Measurements from ENCODE around the gene CNOT3. TPM values are rescaled to one million over a fixed set of nuclear protein-coding genes. Genes with fewer than 3 reads are reported as not detected.

CNOT3 gene
- total RNA-seq, 1 experiment from 2014 or later, result 76.7 TPM

GRCh38 chr19:54136086-54136863 is 1.3 kb upstream of the CNOT3 start:
- H3K9me2 ChIP-seq (ENCODE audit: insufficient read depth), result no peaks in the 10 kb centered on the region
- peak overlapping the region; percentile 25 for H3K27ac ChIP-seq (ENCODE audit: low read depth, low read length)
- ChIA-PET POLR2A (interaction anchor here (1.0 to 2.0 kb wide), 10 partner anchors 12 to 326 kb away, joined by 3 to 26 read pairs (median 7); partner anchors contain the start of genes LENG1, MBOAT7, PRPF31 and RPS9), RAD21 (ENCODE audit: low non-redundant PET in 1 of 2, low total read pairs in 2 of 2, uncharacterized antibody in 2 of 2, unreplicated experiment in 2 of 2) (no interaction called here), CTCF (interaction anchor here (0.9 to 1.4 kb wide), 9 partner anchors 32 to 343 kb away, joined by 3 to 11 read pairs (median 5); no protein-coding TSS in a partner anchor)
- TSS peak; percentile 93 for BruUV-seq (replicated peaks)
- H3K4me3 ChIP-seq (replicated peaks in 1 of 2; ENCODE audit: low read depth in 1 of 2, low read length in 2 of 2), result peak overlapping the region; percentile 74 to 77
- H3K36me3 ChIP-seq (ENCODE audit: control insufficient read depth in 1 of 2, insufficient read depth in 2 of 2, low read length in 2 of 2), result peaks cover 5 to 9% of the 10 kb centered on the region in 2 experiments; a peak in 2 of 4 replicates
- TF ChIP-seq EZH2phosphoT487 (IDR thresholded peaks at IDR 0.05; ENCODE audit: borderline replicate concordance), result no peak
- H3K79me2 ChIP-seq (ENCODE audit: insufficient read depth, low read length), result peaks cover 36% of the 10 kb centered on the region
- H2AFZ ChIP-seq (ENCODE audit: low read depth, low read length, poor library complexity, severe bottlenecking), result peak overlapping the region; percentile 18
- intact Hi-C loops (cut with micrococcal nuclease), result no loop called here
- H4K20me1 ChIP-seq (ENCODE audit: insufficient read depth), result no peaks in the 10 kb centered on the region
- H3K4me2 ChIP-seq (ENCODE audit: low read length), result peak overlapping the region; percentile 98
- H3K27me3 ChIP-seq (ENCODE audit: insufficient read depth, low read length), result no peaks in the 10 kb centered on the region
- ATAC-seq (no peak), DNase-seq (ENCODE audit: low read depth, low spot score) (no peak)
- no peaks in the 10 kb centered on the region for H3K9me3 ChIP-seq (ENCODE audit: control insufficient read depth in 1 of 2, insufficient read depth in 1 of 2, low read depth in 1 of 2, low read length in 2 of 2)
- peak overlapping the region; percentile 74 for H3K9ac ChIP-seq (ENCODE audit: low read length)
- peaks cover 15 to 31% of the 10 kb centered on the region in 2 experiments for H3K4me1 ChIP-seq (ENCODE audit: control insufficient read depth in 1 of 2, insufficient read depth in 2 of 2, low read length in 2 of 2)

DNA sequence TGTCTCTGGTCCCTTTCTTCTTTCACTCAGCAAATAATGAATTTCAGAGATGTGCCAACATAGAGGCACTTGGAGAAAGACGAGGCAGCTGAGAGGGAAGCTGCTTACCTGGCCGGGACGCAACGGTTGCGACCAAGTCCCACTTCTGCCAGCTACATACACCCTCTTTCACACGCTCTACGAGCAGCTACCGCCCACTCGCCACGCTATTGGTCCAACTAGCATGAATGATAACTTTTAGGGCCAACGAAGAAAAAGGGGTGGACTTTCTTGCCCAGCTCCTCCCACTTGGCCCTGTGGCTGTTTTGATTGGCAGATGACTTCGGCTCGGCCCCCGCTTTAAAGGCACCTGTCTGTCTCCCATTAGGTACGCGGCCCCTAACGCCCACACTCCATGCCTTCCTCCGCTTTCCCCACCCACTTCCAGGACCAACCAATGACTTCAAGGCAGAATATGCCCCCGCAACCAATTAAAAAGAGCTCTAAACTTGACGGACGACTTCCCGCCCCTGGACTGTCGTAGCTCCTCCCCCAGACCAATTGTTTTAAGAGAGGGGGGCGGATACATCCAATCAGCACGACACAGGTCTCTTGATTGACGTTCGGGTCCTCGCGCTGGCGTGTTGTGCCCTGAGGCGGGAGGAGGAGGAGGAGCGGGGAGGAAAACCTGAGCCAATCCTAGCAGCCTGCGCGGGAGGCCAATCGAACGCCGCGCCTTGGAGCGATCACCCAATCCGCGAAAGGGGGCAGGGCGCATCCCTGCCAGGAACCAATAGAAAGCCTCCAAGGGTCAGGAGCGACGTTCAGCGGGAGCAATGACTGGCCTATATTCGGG is 481 bp upstream of the CNOT3 start:
- Histone ChIP-seq H3K4me1 (ENCODE audit: control insufficient read depth in 1 of 2, insufficient read depth in 2 of 2, low read length in 2 of 2) (peaks cover 15 to 31% of the 10 kb centered on the region in 2 experiments), H3K36me3 (ENCODE audit: control insufficient read depth in 1 of 2, insufficient read depth in 2 of 2, low read length in 2 of 2) (peaks cover 11 to 14% of the 10 kb centered on the region in 2 experiments; a peak in 3 of 4 replicates), H2AFZ (ENCODE audit: low read depth, low read length, poor library complexity, severe bottlenecking) (peak overlapping the region; percentile 18), H3K4me2 (ENCODE audit: low read length) (peak overlapping the region; percentile 98), H3K4me3 (replicated peaks in 1 of 2; ENCODE audit: low read depth in 1 of 2, low read length in 2 of 2) (peak overlapping the region; percentile 76 to 82), H3K27me3 (ENCODE audit: insufficient read depth, low read length) (no peaks in the 10 kb centered on the region), H3K9me3 (ENCODE audit: control insufficient read depth in 1 of 2, insufficient read depth in 1 of 2, low read depth in 1 of 2, low read length in 2 of 2) (no peaks in the 10 kb centered on the region), H3K79me2 (ENCODE audit: insufficient read depth, low read length) (peaks cover 44% of the 10 kb centered on the region), H3K9ac (ENCODE audit: low read length) (peak overlapping the region; percentile 96), H3K27ac (ENCODE audit: low read depth, low read length) (peak overlapping the region; percentile 25), H4K20me1 (ENCODE audit: insufficient read depth) (no peaks in the 10 kb centered on the region), H3K9me2 (ENCODE audit: insufficient read depth) (no peaks in the 10 kb centered on the region)
- RAD21 ChIA-PET (ENCODE audit: low non-redundant PET in 1 of 2, low total read pairs in 2 of 2, uncharacterized antibody in 2 of 2, unreplicated experiment in 2 of 2), result interaction anchor here in 1 of 2 experiments (0.6 kb wide), 2 partner anchors 95 to 328 kb away, joined by 3 read pairs; no protein-coding TSS in a partner anchor
- intact Hi-C loops (cut with micrococcal nuclease), result loop anchor here (1.0 kb wide), 1 partner anchor 22 kb away; the partner anchor contains the start of gene LENG1
- POLR2A ChIA-PET, result interaction anchor here (0.9 to 2.0 kb wide), 18 partner anchors 11 to 327 kb away, joined by 3 to 26 read pairs (median 4); partner anchors contain the start of genes LENG1, MBOAT7, MYADM and PRPF31
- ATAC-seq, result peak; percentile 84
- peak; percentile 100 for DNase-seq (ENCODE audit: low read depth, low spot score)
- CTCF ChIA-PET, result interaction anchor here (0.6 to 1.4 kb wide), 14 partner anchors 32 to 344 kb away, joined by 3 to 11 read pairs (median 4); partner anchors contain the start of gene MBOAT7
- BruUV-seq (replicated peaks), result no TSS peak
- no peak; the same call in 1 of the 2 replicates for TF ChIP-seq MAX (IDR thresholded peaks at IDR 0.05)
- TF ChIP-seq, protein P1, sequence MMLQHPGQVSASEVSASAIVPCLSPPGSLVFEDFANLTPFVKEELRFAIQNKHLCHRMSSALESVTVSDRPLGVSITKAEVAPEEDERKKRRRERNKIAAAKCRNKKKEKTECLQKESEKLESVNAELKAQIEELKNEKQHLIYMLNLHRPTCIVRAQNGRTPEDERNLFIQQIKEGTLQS (IDR thresholded peaks at IDR 0.05), result no peak
- TF ChIP-seq JUND (IDR thresholded peaks at IDR 0.05), result no peak
- TF ChIP-seq SIN3A (IDR thresholded peaks at IDR 0.05; ENCODE audit: low read depth), result peak; percentile 65
- no peak for TF ChIP-seq SRF (IDR thresholded peaks at IDR 0.05; ENCODE audit: low read depth)
- no peak for TF ChIP-seq CEBPB (IDR thresholded peaks at IDR 0.05; ENCODE audit: low read depth)
- no peak for TF ChIP-seq EZH2 (IDR thresholded peaks at IDR 0.05)
- peak; percentile 87 for TF ChIP-seq POLR2A (IDR thresholded peaks at IDR 0.05; ENCODE audit: borderline replicate concordance, extremely low read depth, insufficient read depth, insufficient read length)
- TF ChIP-seq ELF1 (IDR thresholded peaks at IDR 0.05; ENCODE audit: borderline replicate concordance, low read depth), result no peak
- TF ChIP-seq EZH2phosphoT487 (IDR thresholded peaks at IDR 0.05; ENCODE audit: borderline replicate concordance), result no peak
- TF ChIP-seq YY1 (IDR thresholded peaks at IDR 0.05; ENCODE audit: extremely low read depth, insufficient replicate concordance, low read depth, low read length), result no peak
- no peak for TF ChIP-seq ZNF274 (IDR thresholded peaks at IDR 0.05; ENCODE audit: low read depth, low read length)
- TF ChIP-seq RAD21 (IDR thresholded peaks at IDR 0.05; ENCODE audit: low read depth), result no peak
- no peak for TF ChIP-seq ZFX (IDR thresholded peaks at IDR 0.05)
- TF ChIP-seq POLR2AphosphoS5 (IDR thresholded peaks at IDR 0.05; ENCODE audit: low read depth, low read length), result peak; percentile 90
- peak; percentile 98 for TF ChIP-seq EGR1 (IDR thresholded peaks at IDR 0.05; ENCODE audit: low read depth)
- peak; percentile 97 for TF ChIP-seq SP1 (IDR thresholded peaks at IDR 0.05; ENCODE audit: low read depth)
